ENCODE data around the gene IRAK3. TPM values are rescaled to one million over a fixed set of nuclear protein-coding genes. Genes with fewer than 3 reads are reported as not detected.
A peak's percentile ranks its signal among the peaks of the same experiment; 100 is the strongest.
"Not testable (repeated sequence)": the region's sequence is repeated elsewhere in the genome, so short reads cannot be mapped to it uniquely, and the experiment has no call there.

The IRAK3 gene
- total RNA-seq, 1 donor from 2014 or later: 0.32 TPM

GRCh38 chr12:66169221-66170170 is 19.5 kb upstream of the IRAK3 start, which contains the start of gene TMBIM4:
Gene TMBIM4 (minus strand): TSS chr12:66169996. CDS start chr12:66169951, 45 bp downstream.
- DNase-seq (ENCODE audit: low read depth): peak; percentile 95

GRCh38 chr12:66170606-66171005 is 18.4 kb upstream of the IRAK3 start:
- no peak for DNase-seq (ENCODE audit: low read depth)

- DNase-seq (ENCODE audit: low read depth): not testable (repeated sequence)
Observed at GRCh38 chr12:66174391-66175325, 14.4 kb upstream of the IRAK3 start.

GRCh38 chr12:66176105-66176900 is 12.7 kb upstream of the IRAK3 start:
- DNase-seq (ENCODE audit: low read depth): no peak

GRCh38 chr12:66182956-66183355 is 6.1 kb upstream of the IRAK3 start:
- no peak for DNase-seq (ENCODE audit: low read depth)

- DNase-seq (ENCODE audit: low read depth): not testable (repeated sequence)
Observed at GRCh38 chr12:66184822-66185221, 4.2 kb upstream of the IRAK3 start.

GRCh38 chr12:66187036-66187435 is 2.0 kb upstream of the IRAK3 start:
- DNase-seq (ENCODE audit: low read depth): no peak

GRCh38 chr12:66187821-66188220 is 1.2 kb upstream of the IRAK3 start:
- DNase-seq (ENCODE audit: low read depth): no peak

- DNase-seq (ENCODE audit: low read depth): no peak
Observed at GRCh38 chr12:66189486-66189843, 451 bp downstream of the IRAK3 start.

- no peak for DNase-seq (ENCODE audit: low read depth)
Observed at GRCh38 chr12:66189889-66190288, 875 bp downstream of the IRAK3 start.

GRCh38 chr12:66190519-66191370 is 1.7 kb downstream of the IRAK3 start:
- no peak for DNase-seq (ENCODE audit: low read depth)

GRCh38 chr12:66191547-66192126 is 2.6 kb downstream of the IRAK3 start:
- DNase-seq (ENCODE audit: low read depth): no peak

GRCh38 chr12:66194122-66194521 is 5.1 kb downstream of the IRAK3 start:
- DNase-seq (ENCODE audit: low read depth): no peak

GRCh38 chr12:66195242-66195641 is 6.2 kb downstream of the IRAK3 start:
- no peak for DNase-seq (ENCODE audit: low read depth)

- no peak for DNase-seq (ENCODE audit: low read depth)
Observed at GRCh38 chr12:66196806-66197205, 7.8 kb downstream of the IRAK3 start.

- no peak for DNase-seq (ENCODE audit: low read depth)
Observed at GRCh38 chr12:66197495-66197921, 8.5 kb downstream of the IRAK3 start.

- DNase-seq (ENCODE audit: low read depth): no peak
Observed at GRCh38 chr12:66199141-66199540, 10.1 kb downstream of the IRAK3 start.

GRCh38 chr12:66199831-66200509 is 11.0 kb downstream of the IRAK3 start:
- DNase-seq (ENCODE audit: low read depth): no peak

GRCh38 chr12:66203820-66204219 is 14.8 kb downstream of the IRAK3 start:
- DNase-seq (ENCODE audit: low read depth): no peak

All from myocyte (in vitro differentiated cells).